Fibroblast of mammary gland (primary cell): ENCODE data around the gene ENO1.
"Not testable (repeated sequence)": the region's sequence is repeated elsewhere in the genome, so short reads cannot be mapped to it uniquely, and the experiment has no call there.

Experiments used
- DNase-seq: peaks from one replicate; pipeline ENCODE4 v3.0.0-alpha.2; 2010; ENCODE audit warnings: low read depth
- H3K4me3 ChIP-seq: 2 replicates; pipeline ENCODE4 v1.5.1; 2011; ENCODE audit warnings: low read depth, mild to moderate bottlenecking, low read length, moderate library complexity; ENCODE audit not compliant: control insufficient read depth
- TF ChIP-seq, protein P1 (sequence below): conservative IDR thresholded peaks from 2 replicates; pipeline ENCODE4 v1.5.1; 2011; ENCODE audit warnings: low read depth, low read length, inconsistent platforms; ENCODE audit not compliant: control insufficient read depth, insufficient read depth

Gene ENO1

DNA sequence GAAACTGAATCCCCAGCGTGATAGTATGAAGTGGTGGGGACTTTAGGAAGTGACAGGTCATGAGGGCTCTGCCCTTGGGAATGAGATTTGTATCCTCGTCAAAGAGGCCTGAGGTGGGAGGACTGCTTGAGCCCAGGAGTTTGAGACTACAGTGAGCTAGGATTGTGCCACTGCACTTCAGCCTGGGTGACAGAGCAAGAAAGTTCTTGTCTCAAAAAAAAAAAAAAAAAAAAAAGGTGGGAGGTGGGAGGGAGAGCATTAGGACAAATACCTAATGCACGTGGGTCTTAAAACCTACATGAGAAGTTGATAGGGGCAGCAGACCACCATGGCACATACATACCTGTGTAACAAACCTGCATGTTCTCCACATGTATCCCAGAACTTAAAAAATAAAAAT is 37.1 kb downstream of the ENO1 start:
- TF ChIP-seq, protein P1, sequence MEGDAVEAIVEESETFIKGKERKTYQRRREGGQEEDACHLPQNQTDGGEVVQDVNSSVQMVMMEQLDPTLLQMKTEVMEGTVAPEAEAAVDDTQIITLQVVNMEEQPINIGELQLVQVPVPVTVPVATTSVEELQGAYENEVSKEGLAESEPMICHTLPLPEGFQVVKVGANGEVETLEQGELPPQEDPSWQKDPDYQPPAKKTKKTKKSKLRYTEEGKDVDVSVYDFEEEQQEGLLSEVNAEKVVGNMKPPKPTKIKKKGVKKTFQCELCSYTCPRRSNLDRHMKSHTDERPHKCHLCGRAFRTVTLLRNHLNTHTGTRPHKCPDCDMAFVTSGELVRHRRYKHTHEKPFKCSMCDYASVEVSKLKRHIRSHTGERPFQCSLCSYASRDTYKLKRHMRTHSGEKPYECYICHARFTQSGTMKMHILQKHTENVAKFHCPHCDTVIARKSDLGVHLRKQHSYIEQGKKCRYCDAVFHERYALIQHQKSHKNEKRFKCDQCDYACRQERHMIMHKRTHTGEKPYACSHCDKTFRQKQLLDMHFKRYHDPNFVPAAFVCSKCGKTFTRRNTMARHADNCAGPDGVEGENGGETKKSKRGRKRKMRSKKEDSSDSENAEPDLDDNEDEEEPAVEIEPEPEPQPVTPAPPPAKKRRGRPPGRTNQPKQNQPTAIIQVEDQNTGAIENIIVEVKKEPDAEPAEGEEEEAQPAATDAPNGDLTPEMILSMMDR = no peak
- no peak for DNase-seq
- H3K4me3 ChIP-seq = no peak overlapping the region

DNA sequence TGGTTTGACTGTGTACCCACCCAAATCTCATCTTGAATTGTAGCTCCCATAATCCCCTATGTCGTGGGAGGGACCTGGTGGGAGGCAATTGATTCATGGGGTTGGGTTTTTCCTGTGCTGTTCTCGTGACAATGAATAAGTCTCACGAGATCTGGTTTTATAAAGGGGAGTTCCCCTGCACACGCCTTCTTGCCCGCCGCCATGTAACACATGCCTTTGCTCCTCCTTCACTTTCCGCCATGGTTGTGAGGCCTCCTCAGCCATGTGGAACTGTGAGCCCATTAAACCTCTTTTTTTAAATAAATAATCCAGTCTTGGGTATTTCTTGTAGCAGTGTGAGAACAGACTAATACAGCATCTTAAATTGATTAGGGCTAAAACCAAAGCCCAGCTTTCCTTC is 38.5 kb downstream of the ENO1 start:
- no peak for DNase-seq
- TF ChIP-seq, protein P1 = no peak
- no peak overlapping the region for H3K4me3 ChIP-seq

DNA sequence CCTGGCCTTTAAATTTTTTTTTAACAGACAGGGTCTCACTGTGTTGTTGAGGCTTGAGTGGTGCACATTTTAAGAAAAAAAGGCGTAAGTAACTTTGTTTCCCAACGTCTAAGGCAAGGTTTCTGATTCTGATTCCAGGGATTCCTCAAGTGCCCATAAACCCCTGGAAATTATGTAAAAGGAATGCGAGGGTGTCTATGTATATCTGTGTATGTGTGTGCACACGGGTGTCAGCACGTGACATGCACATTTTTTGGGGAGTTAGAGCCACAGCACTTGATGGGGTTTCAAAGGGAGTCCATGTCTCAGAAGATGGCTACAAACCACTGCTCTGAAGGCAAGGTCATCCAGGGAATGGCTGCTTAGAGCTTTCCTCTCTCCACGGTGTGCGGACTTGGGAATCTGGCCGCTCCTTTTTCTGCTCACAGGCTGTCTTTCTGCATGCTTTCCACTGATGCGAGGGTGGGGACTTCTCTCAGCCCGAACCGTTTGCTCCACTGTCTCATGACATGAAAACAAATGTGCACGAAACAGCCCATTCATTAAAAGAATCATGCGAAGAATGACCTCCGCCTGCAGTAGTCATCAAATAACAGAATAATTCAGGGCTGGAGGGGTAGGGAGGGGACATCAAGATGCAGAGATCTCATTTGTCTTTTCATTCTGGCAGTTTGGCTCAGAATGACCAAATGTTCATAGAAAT is 42.4 kb downstream of the ENO1 start:
- no peak overlapping the region for H3K4me3 ChIP-seq
- no peak for DNase-seq
- TF ChIP-seq, protein P1 = no peak

DNA sequence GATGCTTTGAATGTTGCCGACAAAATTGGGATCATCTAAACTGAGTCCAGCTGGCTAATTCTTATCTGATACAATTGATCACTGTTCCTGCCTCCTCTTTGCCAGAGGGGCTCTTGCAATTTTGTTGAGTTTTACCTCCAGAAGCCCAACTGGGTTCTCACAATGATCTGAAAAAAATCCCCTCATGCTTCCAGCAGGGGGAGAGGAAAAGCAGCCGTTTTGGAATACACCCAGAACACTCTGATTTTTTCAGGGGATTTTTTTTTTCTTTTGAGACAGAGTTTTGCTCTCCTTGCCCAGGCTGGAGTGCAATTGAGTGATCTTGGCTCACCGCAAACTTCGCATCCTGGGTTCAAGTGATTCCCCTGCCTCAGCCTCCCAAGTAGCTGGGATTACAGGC is 47.1 kb downstream of the ENO1 start:
- H3K4me3 ChIP-seq = no peak overlapping the region
- no peak for DNase-seq
- TF ChIP-seq, protein P1 = peak; percentile 41

DNA sequence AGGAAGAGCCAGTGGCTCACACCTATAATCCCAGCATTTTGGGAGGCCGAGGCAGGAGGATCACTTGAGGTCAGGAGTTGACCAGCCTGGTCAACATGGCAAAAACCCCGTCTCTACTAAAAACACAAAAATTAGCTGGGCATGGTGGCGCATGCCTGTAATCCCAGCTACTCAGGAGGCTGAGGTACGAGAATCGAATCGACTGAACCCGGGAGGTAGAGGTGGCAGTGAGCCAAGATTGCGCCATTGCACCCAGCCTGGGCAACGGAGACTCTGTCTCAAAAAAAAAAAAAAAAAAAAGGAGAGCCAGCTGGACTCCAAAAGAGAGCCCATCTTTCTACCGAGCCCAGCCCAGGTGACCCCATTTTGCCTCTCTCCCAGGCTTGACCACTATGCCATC is 47.8 kb downstream of the ENO1 start:
- not testable (repeated sequence) for H3K4me3 ChIP-seq, DNase-seq

DNA sequence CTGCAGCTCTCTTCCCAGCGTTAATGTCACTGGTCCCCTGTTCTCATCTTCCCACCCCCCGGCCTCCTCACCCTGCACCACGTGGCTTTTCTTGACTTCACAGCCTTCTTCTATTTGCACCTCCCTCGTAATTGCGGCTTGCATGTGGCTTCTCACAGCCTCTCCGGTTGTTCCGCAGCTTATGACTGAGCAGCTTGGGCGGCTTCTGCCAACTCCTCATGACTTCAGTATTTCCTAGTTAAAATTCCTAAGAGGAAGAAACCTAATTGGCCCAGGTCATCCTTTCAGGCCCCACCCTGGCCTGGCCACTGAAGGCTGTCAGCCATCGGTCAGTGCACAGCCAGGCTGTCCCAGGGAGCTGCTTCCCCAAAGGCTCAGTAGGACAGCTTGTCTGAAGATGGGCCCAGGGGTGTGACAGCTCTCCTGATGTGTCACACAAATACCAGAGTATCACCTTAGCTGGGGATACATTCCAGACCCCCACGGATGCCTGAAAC is 52.5 kb downstream of the ENO1 start:
- TF ChIP-seq, protein P1 = no peak
- H3K4me3 ChIP-seq = no peak overlapping the region
- peak; percentile 92 for DNase-seq

DNA sequence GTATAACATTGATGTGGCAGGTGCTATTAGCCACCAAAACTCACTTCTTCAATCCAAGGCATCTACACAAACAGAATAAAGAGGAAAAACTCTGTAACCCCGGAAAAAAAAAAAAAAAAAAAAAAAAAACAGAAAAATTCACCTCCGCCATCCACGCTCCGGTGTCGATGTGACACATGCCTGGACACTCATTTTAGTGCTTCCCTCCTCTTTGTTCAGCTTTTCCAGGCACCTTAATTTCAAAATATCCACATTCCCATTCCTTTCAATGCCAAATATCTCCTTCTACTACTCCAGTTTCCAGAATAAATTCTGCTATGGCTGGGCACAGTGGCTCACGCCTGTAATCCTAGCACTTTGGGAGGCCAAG is 55.2 kb downstream of the ENO1 start:
- TF ChIP-seq, protein P1 = no peak
- DNase-seq = no peak
- no peak overlapping the region for H3K4me3 ChIP-seq
